Nephron progenitor cell (in vitro differentiated cells): ENCODE measurements around the gene SRD5A1.

Experiments
- DNase-seq: peaks from one replicate; pipeline ENCODE4 v3.0.0; 2021
- H3K27ac Mint-ChIP-seq: 2 replicates; pipeline ENCODE4 v1.8.0; 2021; ENCODE audit warnings: mild to moderate bottlenecking, moderate library complexity, mixed read lengths
- H3K27me3 Mint-ChIP-seq: 2 replicates; pipeline ENCODE4 v1.8.0; 2021; ENCODE audit warnings: mild to moderate bottlenecking, low read depth, mixed read lengths; ENCODE audit not compliant: poor library complexity
- H3K36me3 Mint-ChIP-seq: 2 replicates; pipeline ENCODE4 v1.8.0; 2021; ENCODE audit warnings: low read depth, mixed read lengths
- H3K4me1 Mint-ChIP-seq: 2 replicates; pipeline ENCODE4 v1.8.0; 2021; ENCODE audit warnings: mixed read lengths
- H3K4me3 Mint-ChIP-seq: 2 replicates; pipeline ENCODE4 v1.8.0; 2021; ENCODE audit warnings: mild to moderate bottlenecking, moderate library complexity, mixed read lengths
- H3K9me3 Mint-ChIP-seq: 2 replicates; pipeline ENCODE4 v1.8.0; 2021; ENCODE audit warnings: mild to moderate bottlenecking, moderate library complexity, mixed read lengths
- TF ChIP-seq, protein P1 (sequence below): fragments of 200-600 bp; sonication (generic); IDR thresholded peaks from 2 replicates; pipeline ENCODE4 v1.5.0; 2021; ENCODE audit warnings: antibody characterized with exemption

The SRD5A1 gene

DNA sequence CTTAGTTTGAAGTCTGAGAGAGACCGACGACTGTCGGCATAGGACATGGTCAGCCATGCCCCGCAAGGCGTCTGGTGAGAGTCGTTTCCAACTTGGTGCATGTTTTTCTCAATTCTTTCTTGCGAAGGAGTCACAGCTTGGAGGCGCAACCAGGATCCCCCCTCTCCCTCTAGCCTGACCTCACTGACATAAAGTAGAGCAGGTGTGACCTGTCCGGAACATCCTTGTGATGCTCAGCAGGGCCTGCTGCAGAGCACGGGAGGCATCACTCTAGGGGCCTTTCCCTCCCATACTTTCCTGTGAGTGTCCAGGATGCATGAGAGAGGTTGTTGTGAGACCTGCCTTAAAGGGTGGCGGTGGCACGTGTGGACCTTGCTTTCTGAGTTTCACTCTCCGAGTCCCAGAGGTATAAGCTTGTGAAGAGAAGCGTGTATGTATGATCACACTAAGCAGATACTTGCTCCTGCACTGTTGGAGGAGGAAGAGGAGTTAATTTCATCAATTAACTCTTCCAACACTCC, 85.0 kb downstream of the SRD5A1 start:
- no peak for DNase-seq
- H3K27ac Mint-ChIP-seq = no peak overlapping the region
- peak overlapping the region; percentile 54 for H3K4me3 Mint-ChIP-seq
- H3K9me3 Mint-ChIP-seq = no peaks in the 10 kb centered on the region
- TF ChIP-seq, protein P1, sequence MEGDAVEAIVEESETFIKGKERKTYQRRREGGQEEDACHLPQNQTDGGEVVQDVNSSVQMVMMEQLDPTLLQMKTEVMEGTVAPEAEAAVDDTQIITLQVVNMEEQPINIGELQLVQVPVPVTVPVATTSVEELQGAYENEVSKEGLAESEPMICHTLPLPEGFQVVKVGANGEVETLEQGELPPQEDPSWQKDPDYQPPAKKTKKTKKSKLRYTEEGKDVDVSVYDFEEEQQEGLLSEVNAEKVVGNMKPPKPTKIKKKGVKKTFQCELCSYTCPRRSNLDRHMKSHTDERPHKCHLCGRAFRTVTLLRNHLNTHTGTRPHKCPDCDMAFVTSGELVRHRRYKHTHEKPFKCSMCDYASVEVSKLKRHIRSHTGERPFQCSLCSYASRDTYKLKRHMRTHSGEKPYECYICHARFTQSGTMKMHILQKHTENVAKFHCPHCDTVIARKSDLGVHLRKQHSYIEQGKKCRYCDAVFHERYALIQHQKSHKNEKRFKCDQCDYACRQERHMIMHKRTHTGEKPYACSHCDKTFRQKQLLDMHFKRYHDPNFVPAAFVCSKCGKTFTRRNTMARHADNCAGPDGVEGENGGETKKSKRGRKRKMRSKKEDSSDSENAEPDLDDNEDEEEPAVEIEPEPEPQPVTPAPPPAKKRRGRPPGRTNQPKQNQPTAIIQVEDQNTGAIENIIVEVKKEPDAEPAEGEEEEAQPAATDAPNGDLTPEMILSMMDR = no peak
- peaks cover 84% of the 10 kb centered on the region for H3K4me1 Mint-ChIP-seq
- H3K27me3 Mint-ChIP-seq = no peaks in the 10 kb centered on the region
- H3K36me3 Mint-ChIP-seq = peaks cover 14% of the 10 kb centered on the region

DNA sequence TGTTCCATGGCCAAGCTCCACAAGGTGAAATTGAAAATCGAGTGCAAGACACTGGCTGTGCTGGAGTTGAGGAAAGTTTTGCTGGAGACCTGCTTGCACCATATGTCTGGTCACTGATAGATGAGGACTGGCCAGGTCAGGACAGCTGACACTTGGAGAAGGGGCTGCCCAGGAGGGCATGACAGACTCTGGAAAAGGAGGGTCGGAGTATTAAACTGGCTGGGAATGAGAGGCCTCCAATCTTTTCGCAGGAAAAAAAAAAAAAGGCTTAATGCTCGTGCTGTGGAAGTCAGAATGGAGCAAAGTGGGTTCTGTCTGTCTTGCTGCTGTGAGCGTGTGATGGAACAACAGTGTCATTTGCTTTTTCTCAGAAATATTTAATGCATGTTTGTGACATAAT, 85.5 kb downstream of the SRD5A1 start:
- TF ChIP-seq, protein P1 = no peak
- peaks cover 89% of the 10 kb centered on the region for H3K4me1 Mint-ChIP-seq
- H3K4me3 Mint-ChIP-seq = peak overlapping the region; percentile 19
- H3K36me3 Mint-ChIP-seq = peaks cover 19% of the 10 kb centered on the region
- no peak for DNase-seq
- H3K27ac Mint-ChIP-seq = peak overlapping the region; percentile 40
- no peaks in the 10 kb centered on the region for H3K27me3 Mint-ChIP-seq
- H3K9me3 Mint-ChIP-seq = no peaks in the 10 kb centered on the region

DNA sequence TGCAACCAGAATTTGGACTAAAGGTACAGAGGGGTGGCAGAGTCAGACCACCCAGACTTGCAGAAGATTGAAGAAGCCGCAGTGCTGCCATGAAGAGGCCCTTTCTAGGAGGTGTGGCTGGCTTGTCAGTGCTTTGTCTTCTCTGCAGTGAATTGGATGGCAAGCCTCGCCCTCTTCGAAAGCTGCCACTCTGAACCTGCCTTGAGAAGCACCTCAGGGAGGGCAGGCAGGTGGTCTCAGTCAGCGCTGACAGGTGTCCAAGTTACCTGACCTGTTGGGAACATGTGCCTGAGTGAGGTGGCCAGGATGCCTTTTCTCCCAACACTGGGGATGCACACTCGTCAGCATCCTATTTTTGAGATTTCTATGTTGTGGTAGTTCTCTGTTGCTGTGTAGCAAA, 86.2 kb downstream of the SRD5A1 start:
- TF ChIP-seq, protein P1 = no peak
- peaks cover 96% of the 10 kb centered on the region for H3K4me1 Mint-ChIP-seq
- H3K9me3 Mint-ChIP-seq = no peaks in the 10 kb centered on the region
- no peaks in the 10 kb centered on the region for H3K27me3 Mint-ChIP-seq
- H3K36me3 Mint-ChIP-seq = peaks cover 26% of the 10 kb centered on the region
- H3K27ac Mint-ChIP-seq = no peak overlapping the region
- H3K4me3 Mint-ChIP-seq = no peak overlapping the region
- DNase-seq = no peak

DNA sequence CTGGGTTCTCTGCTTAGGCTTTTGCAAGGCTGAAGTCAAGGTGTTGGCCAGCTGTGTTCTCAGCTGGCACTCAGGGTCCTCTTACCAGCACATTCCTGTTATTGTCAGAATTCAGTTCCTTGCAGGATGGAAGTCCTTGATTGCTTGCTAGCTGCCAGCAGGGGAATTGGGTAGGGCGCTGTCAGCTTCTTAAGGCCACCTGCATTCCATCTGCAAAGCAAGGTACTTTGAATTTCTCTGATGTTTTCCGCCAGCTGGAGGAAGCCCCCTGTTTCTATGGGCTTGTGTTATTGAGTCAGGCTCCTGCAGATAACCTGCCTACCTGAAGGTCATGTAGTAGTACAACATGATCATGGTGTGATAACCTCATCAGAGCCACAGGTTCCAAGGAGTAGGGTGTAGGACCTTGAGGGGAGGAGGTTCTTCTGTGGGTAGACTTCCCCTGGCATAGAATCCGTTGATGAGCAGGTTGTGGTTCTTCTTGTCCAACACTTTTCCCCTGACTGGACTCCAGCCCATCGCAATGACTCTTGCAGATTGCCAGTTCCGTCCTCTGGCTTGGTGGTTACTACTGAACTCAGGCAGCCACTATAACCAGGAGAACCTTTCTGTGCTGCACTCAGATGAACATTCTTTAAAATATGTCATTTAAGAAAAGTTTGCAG, 86.8 kb downstream of the SRD5A1 start:
- peak overlapping the region; percentile 42 for H3K27ac Mint-ChIP-seq
- no peaks in the 10 kb centered on the region for H3K9me3 Mint-ChIP-seq
- H3K4me1 Mint-ChIP-seq = peaks cover 97% of the 10 kb centered on the region
- H3K36me3 Mint-ChIP-seq = peaks cover 29% of the 10 kb centered on the region
- no peaks in the 10 kb centered on the region for H3K27me3 Mint-ChIP-seq
- TF ChIP-seq, protein P1 = no peak
- DNase-seq = no peak
- H3K4me3 Mint-ChIP-seq = no peak overlapping the region

DNA sequence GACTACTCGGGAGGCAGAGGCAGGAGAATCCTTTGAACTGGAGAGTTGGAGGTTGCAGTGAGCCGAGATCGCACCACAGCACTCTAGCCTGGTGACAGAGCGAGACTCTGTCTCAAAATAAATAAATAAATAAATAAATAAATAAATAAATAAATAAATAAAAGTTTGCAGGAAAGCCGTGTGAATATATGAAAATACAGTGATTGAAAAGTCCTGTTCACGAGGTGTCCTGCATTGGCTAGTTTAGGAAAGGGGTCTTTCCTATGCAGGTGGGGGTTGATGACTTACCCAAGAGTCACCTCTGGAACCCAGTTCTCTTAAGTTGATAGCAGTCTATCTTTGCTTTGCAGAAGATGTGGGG, 87.3 kb downstream of the SRD5A1 start:
- H3K36me3 Mint-ChIP-seq = peaks cover 29% of the 10 kb centered on the region
- H3K4me1 Mint-ChIP-seq = peaks cover 96% of the 10 kb centered on the region
- TF ChIP-seq, protein P1 = no peak
- no peak for DNase-seq
- no peaks in the 10 kb centered on the region for H3K27me3 Mint-ChIP-seq
- no peaks in the 10 kb centered on the region for H3K9me3 Mint-ChIP-seq
- no peak overlapping the region for H3K27ac Mint-ChIP-seq
- H3K4me3 Mint-ChIP-seq = no peak overlapping the region

DNA sequence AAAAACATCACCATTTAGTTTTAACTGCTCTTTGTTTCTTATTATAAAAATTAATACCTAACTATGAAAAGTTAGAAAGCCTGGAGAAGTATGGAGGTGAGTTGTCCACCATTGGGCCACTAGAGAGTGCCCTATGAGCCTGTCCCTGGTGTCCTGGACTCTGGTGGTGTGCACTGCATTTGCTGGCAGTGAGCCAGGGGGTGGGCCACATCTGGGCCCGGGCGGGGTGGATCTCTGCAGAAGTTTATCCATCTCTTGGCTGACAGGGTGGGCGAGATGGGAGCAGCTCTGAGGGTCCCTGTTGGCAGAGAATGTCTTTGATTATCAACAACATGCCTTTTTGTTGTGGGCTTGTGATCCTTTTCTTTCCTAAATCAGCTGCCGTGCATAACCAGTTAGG, 88.2 kb downstream of the SRD5A1 start:
- no peak for DNase-seq
- no peak overlapping the region for H3K4me3 Mint-ChIP-seq
- H3K36me3 Mint-ChIP-seq = peaks cover 34% of the 10 kb centered on the region
- H3K27ac Mint-ChIP-seq = no peak overlapping the region
- no peaks in the 10 kb centered on the region for H3K27me3 Mint-ChIP-seq
- TF ChIP-seq, protein P1 = no peak
- peaks cover 96% of the 10 kb centered on the region for H3K4me1 Mint-ChIP-seq
- no peaks in the 10 kb centered on the region for H3K9me3 Mint-ChIP-seq
